ENCODE measurements around the gene MSI2.

DNA sequence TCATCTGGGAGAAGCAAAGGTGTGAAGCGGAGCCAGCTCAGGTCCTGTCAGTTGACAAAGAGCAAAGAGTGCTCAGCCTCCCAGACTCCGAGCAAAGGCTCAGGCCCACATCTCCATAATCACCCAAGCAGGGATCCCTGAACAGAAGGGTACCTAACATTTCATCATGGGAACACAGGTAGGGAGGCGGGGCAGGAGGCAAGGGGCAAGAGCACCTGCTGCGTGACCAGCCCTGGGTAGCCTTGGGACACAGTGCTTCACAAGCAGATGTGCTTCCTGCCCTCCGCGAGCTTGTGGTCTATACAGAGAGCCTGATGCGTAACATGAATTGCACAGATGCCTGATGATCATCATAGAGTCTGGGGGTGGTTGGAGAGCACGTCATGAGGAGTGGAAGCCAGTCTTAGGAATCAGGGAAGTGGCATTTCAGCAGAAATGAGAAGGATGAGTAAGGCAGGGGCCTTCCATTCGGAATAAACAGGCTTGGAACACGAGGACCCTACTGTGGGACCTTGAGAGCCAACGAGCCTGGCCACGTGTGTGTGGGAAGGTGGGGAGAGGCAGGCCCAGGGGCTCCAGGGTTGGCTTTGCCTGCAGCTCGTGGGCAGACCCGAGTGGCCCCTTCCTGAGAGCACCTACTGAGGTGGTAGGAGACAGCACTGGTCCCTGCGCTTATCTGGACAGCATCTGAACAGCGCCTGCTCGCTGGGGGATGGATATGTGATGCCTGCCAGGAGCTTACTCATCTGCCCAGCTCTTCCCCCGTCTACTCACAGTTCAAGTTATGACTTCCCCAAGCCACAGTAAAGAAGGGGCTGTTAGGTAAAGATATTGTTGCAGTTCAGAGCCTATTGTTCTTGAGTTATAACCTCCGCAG is 363.0 kb downstream of the MSI2 start:
- TF ChIP-seq EZH2phosphoT487 (IDR thresholded peaks at IDR 0.05; ENCODE audit: insufficient read depth, low read depth), result no peak
- no peak for TF ChIP-seq EZH2 (IDR thresholded peaks at IDR 0.05; ENCODE audit: insufficient read depth, poor library complexity, severe bottlenecking)

All from GM23248 (cell line).